Activated naive CD8-positive, alpha-beta T cell treated with anti-CD3 and anti-CD28 coated beads, Interleukin-2, amount 50 U/mL, for 16 hours (primary cell): ENCODE measurements around the gene CTH.
"Not testable (repeated sequence)": the region's sequence is repeated elsewhere in the genome, so short reads cannot be mapped to it uniquely, and the experiment has no call there.

Source experiments
- DNase-seq: peaks from one replicate; pipeline ENCODE4 v3.0.0-alpha.2; 2020; ENCODE audit warnings: low read depth, low spot score

The CTH gene

DNA sequence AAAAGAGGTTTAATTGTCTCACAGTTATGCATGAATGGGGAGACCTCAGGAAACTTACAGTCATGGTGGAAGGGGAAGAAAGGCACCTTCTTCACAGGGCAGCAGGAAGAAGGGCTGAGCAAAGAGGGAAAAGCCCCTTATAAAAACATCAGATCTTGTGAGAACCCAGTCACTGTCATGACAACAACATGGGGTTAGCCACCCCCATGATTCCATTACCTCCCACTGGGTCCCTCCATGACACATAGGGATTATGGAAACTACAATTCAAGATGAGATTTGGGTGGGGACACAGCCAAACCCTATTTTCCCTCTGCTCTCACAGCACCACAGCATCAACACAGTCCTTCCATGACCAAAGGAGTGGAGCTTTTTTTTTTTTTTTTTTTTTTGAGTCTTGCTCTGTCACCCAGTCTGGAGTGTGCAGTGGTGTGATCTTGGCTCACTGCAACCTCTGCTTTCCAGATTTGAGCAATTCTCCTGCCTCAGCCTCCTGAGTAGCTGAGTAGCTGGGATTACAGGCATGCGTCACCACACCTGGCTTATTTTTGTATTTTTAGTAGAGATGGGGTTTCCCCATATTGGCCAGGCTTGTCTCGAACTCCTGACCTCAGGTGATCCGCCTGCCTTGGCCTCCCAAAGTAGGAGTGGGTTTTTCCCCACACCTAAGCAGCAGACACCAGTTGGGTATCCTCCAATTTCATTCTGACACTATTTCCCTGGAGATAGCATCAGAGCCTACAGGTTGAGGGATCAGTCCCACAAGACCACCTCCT, 41.3 kb downstream of the CTH start:
- DNase-seq = not testable (repeated sequence)

DNA sequence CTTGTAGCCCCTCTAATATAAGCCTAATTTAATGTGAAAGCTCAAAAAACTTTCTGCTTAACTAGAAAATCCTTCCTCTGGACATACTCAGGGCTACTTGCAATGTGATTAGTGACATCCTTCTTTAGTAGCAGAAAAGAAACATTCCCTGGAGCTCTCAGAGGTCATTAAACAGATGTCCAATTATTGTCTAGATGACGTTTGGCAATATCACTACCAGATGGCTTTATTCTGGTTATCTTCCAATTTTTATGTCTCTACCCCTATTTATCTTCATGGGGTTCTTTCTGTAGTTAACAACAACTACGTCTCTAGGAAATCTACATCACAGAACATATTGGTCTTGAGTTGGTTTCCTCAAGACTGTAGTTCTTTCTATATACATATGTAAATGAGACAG, 44.2 kb downstream of the CTH start:
- no peak for DNase-seq

DNA sequence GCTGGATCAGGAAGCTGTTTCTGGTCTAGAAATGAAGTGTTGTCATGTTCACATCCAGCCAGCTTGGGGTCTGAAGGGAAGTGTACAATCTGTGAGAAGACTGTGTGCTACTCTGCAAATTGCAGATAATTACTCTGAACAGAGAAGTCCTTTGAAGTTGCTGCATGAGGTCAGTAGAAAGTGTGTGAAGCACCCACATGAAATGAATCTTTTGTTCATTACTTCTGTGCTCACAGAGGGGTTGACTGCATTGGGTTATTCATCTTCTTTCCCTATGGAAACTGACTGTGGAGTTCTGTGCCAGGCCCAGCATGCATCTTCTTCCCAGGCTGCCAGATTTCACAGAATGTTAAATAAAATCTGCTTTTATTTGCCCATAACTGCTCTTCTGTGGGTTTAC, 47.1 kb downstream of the CTH start:
- DNase-seq = no peak

DNA sequence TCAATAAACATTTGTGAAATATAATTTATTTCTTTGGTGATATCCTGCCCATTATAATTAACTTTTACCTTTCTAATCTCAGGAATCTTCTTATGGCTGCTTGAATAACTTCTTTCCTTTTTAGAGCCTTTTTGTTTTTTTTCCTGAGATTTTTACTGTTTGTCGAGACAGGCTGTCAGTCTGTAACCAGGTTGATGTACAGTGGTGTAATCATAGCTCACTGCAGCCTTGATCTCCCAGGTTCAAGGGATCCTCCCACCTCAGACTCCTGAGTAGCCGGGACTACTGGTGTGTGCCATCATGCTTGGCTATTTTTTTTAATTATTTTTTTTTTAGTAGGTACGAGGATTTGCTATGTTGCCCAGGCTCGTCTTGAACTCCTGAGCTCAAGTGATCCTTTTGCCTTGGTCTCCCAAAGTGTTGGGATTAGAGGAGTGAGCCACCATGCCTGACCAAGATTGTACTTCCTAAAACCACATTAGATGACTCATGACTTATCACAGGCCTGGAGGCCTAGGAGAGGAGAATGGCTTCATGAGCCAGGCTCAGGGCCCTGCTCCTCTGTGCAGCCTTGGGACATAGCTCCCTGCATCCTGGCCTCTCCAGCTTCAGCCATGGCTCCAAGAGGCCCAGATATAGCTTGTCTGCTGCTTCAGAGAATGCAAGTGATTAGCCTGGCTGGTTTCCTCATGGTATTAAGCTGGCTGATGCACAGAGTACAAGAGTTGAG, 48.6 kb downstream of the CTH start:
- DNase-seq = no peak

DNA sequence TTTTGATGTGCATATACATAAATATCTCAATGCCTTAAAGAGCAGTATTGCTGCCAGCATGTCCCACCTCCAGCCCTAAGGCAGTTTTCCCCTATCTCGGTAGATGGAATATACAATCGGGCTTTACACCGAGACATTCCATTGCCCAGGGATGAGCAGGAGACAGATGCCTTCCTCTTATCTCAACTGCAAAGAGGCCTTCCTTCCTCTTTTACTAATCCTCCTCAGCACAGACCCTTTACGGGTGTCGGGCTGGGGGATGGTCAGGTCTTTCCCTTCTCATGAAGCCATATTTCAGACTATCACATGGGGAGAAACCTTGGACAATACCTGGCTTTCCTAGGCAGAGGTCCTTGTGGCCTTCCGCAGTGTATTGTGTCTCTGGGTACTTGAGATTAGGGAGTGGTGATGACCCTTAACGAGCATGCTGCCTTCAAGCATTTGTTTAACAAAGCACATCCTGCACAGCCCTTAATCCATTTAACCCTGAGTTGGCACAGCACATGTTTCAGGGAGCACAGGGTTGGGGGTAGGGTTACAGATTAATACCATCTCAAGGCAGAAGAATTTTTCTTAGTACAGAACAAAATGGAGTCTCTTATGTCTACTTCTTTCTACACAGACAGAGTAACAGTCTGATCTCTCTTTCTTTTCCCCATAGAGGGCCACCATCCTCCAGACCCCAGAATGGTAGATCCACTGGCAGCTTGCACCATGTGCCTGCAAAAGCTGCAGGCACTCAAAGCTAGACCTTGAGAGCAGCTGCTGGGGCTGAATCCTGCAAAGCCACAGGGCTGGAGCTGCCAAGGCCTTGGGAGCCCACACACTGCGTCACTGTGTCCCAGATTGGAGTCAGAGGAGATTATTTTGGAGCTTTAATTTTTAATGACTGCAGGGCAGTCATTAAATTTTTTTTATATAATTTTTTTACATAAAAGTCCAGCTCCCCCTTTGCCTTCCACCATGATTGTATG, 50.0 kb downstream of the CTH start:
- not testable (repeated sequence) for DNase-seq

DNA sequence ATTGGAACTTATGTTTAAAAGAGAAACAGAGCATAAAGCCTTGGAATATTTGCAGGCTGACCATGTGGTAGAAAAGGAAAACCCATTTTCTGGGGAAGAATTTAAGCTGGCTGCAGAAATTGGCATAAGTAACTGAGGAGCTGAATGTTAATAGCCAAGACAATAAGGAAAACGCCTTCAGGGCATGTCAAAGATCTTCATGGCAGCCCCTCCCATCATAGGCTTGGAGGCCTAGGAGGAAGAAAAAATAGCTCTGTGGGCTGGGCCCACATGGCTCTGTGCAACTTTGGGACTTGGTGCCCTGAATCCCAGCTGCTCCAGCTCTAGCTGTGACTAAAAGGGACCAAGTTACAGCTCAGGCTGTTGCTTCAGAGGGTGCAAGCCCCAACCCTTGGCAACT, 51.5 kb downstream of the CTH start:
- DNase-seq = no peak

DNA sequence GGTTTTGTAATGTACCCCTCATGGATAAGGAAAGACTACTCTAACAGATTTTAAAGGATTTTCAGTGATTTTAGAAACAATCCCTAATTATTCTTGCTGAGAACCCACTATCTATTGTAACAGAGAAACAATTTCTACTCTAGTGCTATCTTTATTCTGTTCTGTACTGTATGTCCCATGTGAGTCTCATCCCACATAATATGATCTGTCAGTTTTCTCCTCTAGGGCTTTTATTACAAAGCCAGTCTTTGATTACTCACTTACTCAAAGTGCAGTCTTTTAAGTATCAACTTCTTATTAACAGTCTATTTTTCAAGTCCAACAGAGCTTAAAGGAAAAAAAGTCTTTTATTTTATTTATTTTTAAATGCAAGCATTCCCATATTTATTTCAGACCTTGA, 54.8 kb downstream of the CTH start:
- DNase-seq = no peak

DNA sequence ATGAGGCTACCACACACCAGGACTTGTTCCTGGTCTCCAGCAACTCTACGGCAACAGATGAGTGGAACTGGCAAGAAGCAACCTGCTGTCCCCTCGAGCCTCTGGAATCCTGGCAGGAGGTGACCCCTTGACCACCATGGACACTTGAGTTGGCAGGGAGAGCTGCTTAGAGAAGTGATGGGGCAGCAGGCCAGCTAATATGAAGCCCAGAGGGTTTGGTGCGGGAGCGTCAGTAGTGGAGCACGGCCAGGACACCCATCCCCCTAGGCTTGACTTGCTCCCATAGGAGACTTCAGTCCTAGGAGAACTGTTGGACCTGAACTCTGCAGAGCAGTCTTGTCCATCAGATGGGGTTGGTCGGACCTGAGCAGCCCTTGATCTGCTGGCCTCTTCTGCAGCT, 56.5 kb downstream of the CTH start:
- DNase-seq = no peak

DNA sequence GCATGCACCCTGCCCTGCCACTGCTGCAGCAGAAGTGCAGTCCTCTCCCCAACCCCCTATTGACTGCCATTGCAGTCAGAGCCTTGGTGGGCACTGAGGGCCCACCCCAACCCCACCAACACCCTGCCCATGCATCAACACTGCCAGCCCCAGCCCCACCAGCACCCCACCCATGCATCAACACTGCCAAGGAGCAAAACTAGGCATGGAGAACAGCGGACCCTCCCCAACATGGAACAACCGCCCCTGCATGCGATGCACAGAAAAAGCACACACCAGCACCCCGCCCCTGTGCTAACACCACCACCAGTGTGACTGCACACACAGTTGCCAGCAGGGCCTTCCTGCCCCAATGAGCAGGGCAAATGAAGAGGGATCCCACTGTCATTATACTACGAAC, 57.1 kb downstream of the CTH start:
- DNase-seq = no peak

DNA sequence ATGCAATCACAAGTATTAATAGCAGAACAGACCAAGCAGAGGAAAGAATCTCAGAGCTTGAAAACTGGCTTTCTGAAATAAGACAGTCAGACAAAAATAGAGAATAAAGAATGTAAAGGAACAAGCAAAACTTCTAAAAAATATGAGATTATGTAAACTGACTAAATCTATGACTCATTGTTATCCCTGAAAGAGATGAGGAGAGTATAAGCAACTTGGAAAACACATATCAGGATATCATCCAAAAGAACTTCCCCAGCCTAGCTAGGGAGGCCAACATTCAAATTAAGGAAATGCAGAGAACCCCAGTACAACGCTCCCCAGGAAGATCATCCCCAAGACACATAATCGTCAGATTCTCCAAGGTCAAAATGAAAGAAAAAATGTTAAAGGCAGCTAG, 58.1 kb downstream of the CTH start:
- DNase-seq = not testable (repeated sequence)

DNA sequence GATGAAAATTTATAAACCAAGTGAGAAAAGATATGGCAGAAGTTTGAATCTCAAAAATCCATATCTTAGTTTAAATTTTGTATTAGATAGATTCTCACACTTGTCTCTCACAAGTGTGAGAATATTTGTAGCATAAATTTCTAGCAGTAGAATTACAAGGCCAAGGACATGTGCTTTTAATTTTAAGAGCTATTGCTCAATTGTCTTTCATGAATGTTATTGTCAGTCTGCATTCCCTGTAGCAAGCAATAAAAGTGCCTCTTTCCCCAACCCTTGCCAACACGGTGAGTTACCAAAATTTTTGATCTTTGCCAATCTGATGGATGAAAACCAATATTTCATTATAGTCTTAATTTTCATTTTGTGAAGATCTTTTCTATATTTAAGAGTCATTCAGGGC, 64.0 kb downstream of the CTH start:
- no peak for DNase-seq

DNA sequence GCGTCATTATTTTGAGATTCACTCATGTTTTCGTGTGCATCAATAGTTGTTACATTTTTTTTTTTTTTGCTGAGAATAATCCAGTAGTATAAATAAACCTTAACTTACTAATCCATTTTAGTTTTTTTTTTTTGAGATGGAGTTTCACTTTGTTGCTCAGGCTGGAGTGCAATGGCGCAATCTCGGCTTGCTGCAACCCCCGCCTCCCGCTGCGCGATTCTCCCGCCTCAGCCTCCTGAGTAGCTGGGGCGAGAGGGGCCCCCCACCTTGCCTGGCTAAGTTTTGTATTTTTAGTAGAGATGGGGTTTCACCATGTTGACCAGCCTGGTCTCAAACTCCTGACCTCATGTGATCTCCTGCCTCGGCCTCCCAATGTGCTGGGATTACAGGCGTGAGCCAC, 66.0 kb downstream of the CTH start:
- DNase-seq = no peak

DNA sequence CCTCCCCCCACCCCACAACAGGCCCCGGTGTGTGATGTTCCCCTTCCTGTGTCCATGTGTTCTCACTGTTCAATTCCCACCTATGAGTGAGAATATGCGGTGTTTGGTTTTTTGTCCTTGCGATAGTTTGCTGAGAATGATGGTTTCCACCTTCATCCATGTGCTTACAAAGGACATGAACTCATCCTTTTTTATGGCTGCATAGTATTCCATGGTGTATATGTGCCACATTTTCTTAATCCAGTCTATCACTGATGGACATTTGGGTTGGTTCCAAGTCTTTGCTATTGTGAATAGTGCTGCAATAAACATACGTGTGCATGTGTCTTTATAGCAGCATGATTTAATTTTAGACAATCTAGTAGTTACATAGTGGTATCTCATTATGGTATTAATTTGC, 66.8 kb downstream of the CTH start:
- not testable (repeated sequence) for DNase-seq

DNA sequence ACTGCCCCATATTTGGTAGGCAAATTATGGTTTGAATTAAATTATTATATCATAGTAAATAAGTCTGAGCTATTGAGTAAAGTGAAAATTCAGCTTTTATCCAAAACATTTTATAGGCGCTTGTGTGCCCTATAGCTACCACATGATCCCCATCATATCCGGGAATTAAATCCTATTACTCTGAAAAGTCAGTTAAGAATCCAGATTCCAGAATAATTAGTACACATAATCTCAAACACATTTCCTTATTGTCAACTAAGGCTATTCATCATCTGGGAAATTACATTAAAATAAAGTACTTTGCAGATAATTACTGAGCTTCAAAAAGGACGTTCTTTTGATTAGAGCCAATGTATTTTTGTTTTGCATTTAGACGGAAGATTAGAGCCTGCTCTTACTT, 72.3 kb downstream of the CTH start:
- DNase-seq = no peak

DNA sequence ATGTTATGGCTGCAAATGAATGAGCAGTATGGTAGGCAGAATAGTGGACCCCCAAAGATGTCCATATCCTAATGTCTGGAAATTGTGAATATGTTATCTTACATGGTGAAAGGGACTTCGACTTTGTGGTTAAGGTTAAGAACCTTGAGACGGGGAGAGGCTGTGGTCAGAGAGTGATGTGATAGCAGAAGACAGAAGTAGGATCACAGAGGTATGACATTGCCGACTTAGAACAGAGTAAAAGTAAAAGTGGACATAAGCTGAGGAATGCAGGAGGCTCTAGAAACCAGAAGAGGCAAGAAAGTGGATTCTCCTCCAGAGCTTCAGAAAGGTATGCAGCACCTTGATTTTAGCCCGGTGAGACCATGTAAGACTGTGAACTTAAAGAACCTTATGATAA, 74.6 kb downstream of the CTH start:
- DNase-seq = no peak

DNA sequence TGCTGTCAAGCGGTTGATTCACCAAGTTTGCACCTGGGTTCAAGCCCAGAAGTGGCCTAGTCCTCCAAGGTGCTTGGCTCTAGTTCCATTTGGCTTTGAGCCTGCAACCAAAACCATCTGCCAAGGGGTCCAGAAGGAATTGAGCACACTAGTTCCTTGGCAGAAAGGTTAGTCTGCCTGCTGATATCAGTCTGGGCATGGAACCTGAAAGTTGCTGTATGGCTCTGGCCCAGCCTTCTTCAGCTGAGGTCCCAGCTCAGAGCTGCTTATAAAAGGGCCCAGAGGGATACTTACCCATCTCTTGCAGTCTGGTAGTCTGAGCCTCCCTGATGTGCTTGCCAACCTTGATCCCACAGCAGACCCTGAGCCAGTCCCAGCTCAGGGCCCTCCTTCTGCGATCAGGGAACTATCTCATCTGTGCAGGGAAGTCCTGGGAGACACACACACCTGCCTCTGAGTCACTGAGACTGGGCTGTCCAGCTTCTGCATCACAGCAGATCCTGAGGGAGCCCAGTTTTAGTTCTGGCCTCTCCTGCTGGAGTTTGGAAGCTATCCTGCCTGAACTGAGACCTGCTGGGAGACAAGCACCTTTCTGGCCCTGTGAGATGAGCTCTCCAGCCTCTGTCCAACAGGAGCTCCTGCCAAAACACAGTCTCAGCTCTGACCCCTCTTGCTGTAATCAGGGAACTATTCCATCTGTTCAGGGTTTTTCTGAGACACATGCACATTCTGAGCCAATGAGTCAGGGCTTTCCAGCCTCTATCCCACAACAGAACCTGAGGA, 75.8 kb downstream of the CTH start:
- no peak for DNase-seq

DNA sequence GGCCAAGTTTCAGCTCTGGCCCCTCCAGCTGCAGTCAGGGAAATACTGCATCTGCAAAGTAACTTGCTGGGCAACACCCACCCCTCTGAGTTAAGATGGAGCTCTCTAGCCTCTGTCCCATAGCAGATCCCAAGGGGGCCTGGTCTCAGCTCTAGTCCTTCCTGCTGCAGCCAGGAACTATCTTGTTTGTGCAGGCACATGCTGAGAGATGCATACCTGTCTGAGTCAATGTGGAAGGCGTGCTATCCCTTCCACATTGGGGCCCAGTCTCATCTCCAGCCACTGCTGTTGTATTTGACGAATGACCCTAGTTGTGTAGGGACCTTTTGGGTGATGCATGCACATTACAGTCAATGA, 76.4 kb downstream of the CTH start:
- DNase-seq = no peak

DNA sequence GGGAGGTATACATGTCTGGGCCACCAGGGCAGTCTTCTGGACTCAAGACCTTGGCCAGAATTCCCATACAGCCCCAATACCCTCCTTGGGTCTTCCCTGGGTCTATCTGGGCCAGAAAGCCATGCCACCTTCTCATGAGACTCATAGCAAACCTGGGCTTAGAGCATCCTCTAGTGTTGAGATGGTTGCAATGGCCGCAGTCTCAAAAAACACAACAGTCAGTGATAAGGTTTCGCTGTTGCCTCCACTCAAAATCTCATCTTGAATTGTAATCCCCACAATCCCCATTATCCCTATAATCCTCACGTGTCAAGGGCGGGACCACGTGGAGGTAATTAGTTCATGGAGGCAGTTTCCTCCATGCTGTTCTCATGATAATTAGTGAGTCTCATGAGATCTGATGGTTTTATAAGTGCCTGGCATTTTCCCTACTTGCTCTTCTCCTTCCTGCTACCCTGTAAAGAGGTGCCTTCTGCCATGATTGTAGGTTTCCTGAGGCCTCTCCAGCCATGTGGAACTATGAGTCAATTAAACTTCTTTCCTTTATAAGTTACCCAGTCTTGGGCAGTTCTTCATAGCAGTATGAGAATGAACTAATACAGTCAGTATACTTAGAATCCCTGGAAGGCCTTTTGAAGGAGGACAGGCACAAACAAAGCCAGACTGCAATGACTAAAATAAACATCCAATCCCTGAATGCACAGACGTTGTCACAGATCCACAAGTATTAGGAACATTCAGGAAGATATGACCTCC, 77.0 kb downstream of the CTH start:
- DNase-seq = no peak
